B cell (primary cell): ENCODE data around the gene PTPRT. TPM values are rescaled to one million over a fixed set of nuclear protein-coding genes. Genes with fewer than 3 reads are reported as not detected.

Experiments
- ATAC-seq: fragments of 200-7000 bp; cut with Tn5 transposase; one replicate; pipeline ENCODE4 v1.10.0; 2021; ENCODE audit warnings: low read depth, mild to moderate bottlenecking, moderate number of reproducible peaks, moderate library complexity
- CTCF ChIA-PET: fragments of 350-600 bp; sonication (Branson Sonifier 250); formaldehyde crosslinking; loops from one replicate; lab custom pipeline; 2021; ENCODE audit warnings: antibody characterized with exemption, inconsistent platforms; lab: Charles Lee
- POLR2A ChIA-PET: fragments of 350-600 bp; sonication (Branson Sonifier 250); formaldehyde crosslinking; loops from one replicate; lab custom pipeline; 2021; ENCODE audit warnings: antibody characterized with exemption; lab: Charles Lee
- DNase-seq: peaks from one replicate; pipeline ENCODE4 v3.0.0; 2013
- H2AFZ ChIP-seq: 2 replicates; pipeline ENCODE4 v1.6.1; 2012; ENCODE audit warnings: mild to moderate bottlenecking, low read depth, low read length; ENCODE audit not compliant: insufficient read depth, poor library complexity, severe bottlenecking
- H3K27ac ChIP-seq, 2 donors: 1 replicate in 1 of 2; 2 replicates in 1 of 2; pipeline ENCODE4 v1.5.1; 2012 to 2013; ENCODE audit warnings: low read length in 2 of 2, mild to moderate bottlenecking in 2 of 2, moderate library complexity in 1 of 2
- H3K27me3 ChIP-seq, 4 experiments: fragments of 200-600 bp in 1 of 4; sonication (generic) in 1 of 4; replicated peaks in 1 of 4; 1 replicate in 2 of 4; 2 replicates in 2 of 4; pipeline versions ENCODE4 v1.6.1 to v1.7.0; 2013 to 2016; ENCODE audit warnings: low read length in 3 of 4, mild to moderate bottlenecking in 2 of 4, mixed read lengths in 1 of 4, moderate library complexity in 1 of 4; ENCODE audit not compliant: insufficient read depth in 4 of 4, control insufficient read depth in 3 of 4; ENCODE audit errors: control extremely low read depth in 1 of 4
- H3K36me3 ChIP-seq, 2 experiments: replicated peaks in 1 of 2; 1 replicate in 1 of 2; 2 replicates in 1 of 2; pipeline versions ENCODE4 v1.6.1 to v1.7.1; 2013; ENCODE audit warnings: low read length in 1 of 2; ENCODE audit not compliant: insufficient read depth in 2 of 2, control insufficient read depth in 1 of 2; ENCODE audit errors: control extremely low read depth in 1 of 2, extremely low read depth in 1 of 2
- H3K4me1 ChIP-seq, 2 donors: fragments of 200-600 bp in 1 of 2; sonication (generic) in 1 of 2; 1 replicate in 1 of 2; 2 replicates in 1 of 2; pipeline versions ENCODE4 v1.5.1 to v1.6.1; 2013 to 2017; ENCODE audit warnings: low read length in 2 of 2; ENCODE audit not compliant: control insufficient read depth in 2 of 2, insufficient read depth in 2 of 2
- H3K4me2 ChIP-seq: replicated peaks from 2 replicates; pipeline ENCODE3; 2012; ENCODE audit warnings: mild to moderate bottlenecking, low read depth, low read length; ENCODE audit not compliant: poor library complexity, severe bottlenecking
- H3K4me3 ChIP-seq, 5 experiments: fragments of 200-600 bp in 1 of 5; sonication (generic) in 1 of 5; 1 replicate in 3 of 5; 2 replicates in 2 of 5; pipeline versions ENCODE4 v1.5.1 to v1.7.0; 2011 to 2016; ENCODE audit warnings: low read length in 4 of 5, mild to moderate bottlenecking in 4 of 5, low read depth in 2 of 5, control low read depth in 1 of 5, moderate library complexity in 1 of 5; ENCODE audit not compliant: insufficient read depth in 1 of 5; ENCODE audit errors: control extremely low read depth in 1 of 5, extremely low read depth in 1 of 5
- H3K79me2 ChIP-seq: fragments of 200-600 bp; sonication (generic); one replicate; pipeline ENCODE4 v1.6.0; 2016; ENCODE audit warnings: low read length; ENCODE audit not compliant: control insufficient read depth, insufficient read depth
- H3K9ac ChIP-seq: fragments of 200-600 bp; sonication (generic); 2 replicates; pipeline ENCODE4 v1.6.1; 2017; ENCODE audit warnings: mild to moderate bottlenecking, low read length, moderate library complexity
- H3K9me3 ChIP-seq, 3 donors: one replicate each; pipeline versions ENCODE4 v1.6.1 to v1.7.1; 2013; ENCODE audit warnings: low read length in 2 of 3; ENCODE audit not compliant: control insufficient read depth in 2 of 3, insufficient read depth in 1 of 3; ENCODE audit errors: control extremely low read depth in 1 of 3
- H4K20me1 ChIP-seq: 2 replicates; pipeline ENCODE4 v1.6.0; 2012; ENCODE audit warnings: mild to moderate bottlenecking, low read length; ENCODE audit not compliant: insufficient read depth, control insufficient read depth, poor library complexity, severe bottlenecking
- H3K27ac Mint-ChIP-seq: one replicate; pipeline ENCODE4 v1.8.0; 2021; ENCODE audit warnings: mixed read lengths
- H3K27me3 Mint-ChIP-seq: one replicate; pipeline ENCODE4 v1.8.0; 2021; ENCODE audit warnings: mixed read lengths
- H3K4me1 Mint-ChIP-seq: one replicate; pipeline ENCODE4 v1.8.0; 2021; ENCODE audit warnings: mixed read lengths
- H3K4me3 Mint-ChIP-seq: one replicate; pipeline ENCODE4 v1.8.0; 2021; ENCODE audit warnings: mixed read lengths
- H3K9me3 Mint-ChIP-seq: one replicate; pipeline ENCODE4 v1.8.0; 2022; ENCODE audit warnings: mixed read lengths; ENCODE audit not compliant: insufficient read depth
- EZH2 ChIP-seq: IDR thresholded peaks from 2 replicates; pipeline ENCODE4 v1.6.1; 2012; ENCODE audit warnings: borderline replicate concordance, low read depth, mild to moderate bottlenecking, moderate library complexity, low read length; ENCODE audit not compliant: insufficient read depth, poor library complexity, severe bottlenecking
- WGBS: methylation state at CpG from one replicate; pipeline ENCODE4 v1.1.5; 2013; ENCODE audit warnings: missing lambda C conversion rate; ENCODE audit not compliant: insufficient coverage; 5-methylcytosine and 5-hydroxymethylcytosine counted together
- intact Hi-C: fragments of 100-400 bp; cut with micrococcal nuclease; formaldehyde crosslinking; loops from one replicate; pipeline ENCODE4 v1.10.0; 2022
- polyA plus RNA-seq: library from polyadenylated mRNA; depleted of rRNA; stranded (reverse); fragments of >200 nt; gene quantifications from 2 replicates; pipeline ENCODE4 v1.2.3, GENCODE V29; 2012
- total RNA-seq, 2 donors: library from RNA; stranded (reverse); fragments of 120-200 nt in 1 of 2; gene quantifications; 1 replicate in 1 of 2; 2 replicates in 1 of 2; pipeline versions ENCODE4 v1.2.3 to v1.2.4, GENCODE V29; 2013 to 2022
- TF ChIP-seq, protein P1 (sequence below): fragments of 200-600 bp; IDR thresholded peaks from one replicate; pipeline ENCODE4 v1.8.0; 2022; ENCODE audit warnings: antibody characterized with exemption, mild to moderate bottlenecking

PTPRT gene
- total and polyA plus RNA-seq, 2 donors (not counting 1 experiment from before 2014, with no cell fraction given), result not detected

DNA sequence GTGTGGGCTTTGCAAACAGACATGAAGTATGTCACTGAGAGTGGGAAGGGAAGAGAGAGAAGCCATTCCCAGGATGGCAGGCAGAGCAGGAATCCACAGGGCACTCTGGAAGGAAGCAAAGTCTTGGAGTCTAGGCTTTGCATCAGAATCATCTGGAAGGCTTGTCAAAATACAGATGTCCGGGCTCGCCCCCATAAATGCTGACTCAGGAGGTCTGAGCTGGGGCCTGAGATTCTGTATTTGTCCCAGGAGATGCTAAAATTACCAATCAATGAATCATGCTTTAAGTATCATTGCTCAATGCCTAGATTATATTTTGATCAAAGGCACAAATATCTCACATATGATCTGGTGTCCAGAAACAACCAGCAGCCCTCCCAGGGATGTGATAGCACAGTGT is 46.3 kb upstream of the PTPRT start:
- intact Hi-C loops, result no loop called here
- ATAC-seq (no peak), DNase-seq (no peak)
- H3K36me3 ChIP-seq, result no peaks in the 10 kb centered on the region
- Mint-ChIP-seq H3K9me3 (peaks cover 3% of the 10 kb centered on the region), H3K27ac (no peak overlapping the region), H3K27me3 (peaks cover 3% of the 10 kb centered on the region), H3K4me1 (no peaks in the 10 kb centered on the region), H3K4me3 (no peak overlapping the region)
- no CpG with 5 or more reads among the region's 2 CpGs for WGBS
- CTCF ChIA-PET, result no interaction called here
- H4K20me1 ChIP-seq, result no peaks in the 10 kb centered on the region
- H3K4me3 ChIP-seq, result no peak overlapping the region
- peaks cover 0 to 4% (median 0%) of the 10 kb centered on the region in 3 donors for H3K9me3 ChIP-seq
- no peaks in the 10 kb centered on the region for H3K4me1 ChIP-seq
- no peak overlapping the region for H3K4me2 ChIP-seq
- H3K9ac ChIP-seq, result no peak overlapping the region
- POLR2A ChIA-PET, result no interaction called here
- H3K27ac ChIP-seq, result no peak overlapping the region
- no peak for TF ChIP-seq EZH2
- TF ChIP-seq, protein P1, sequence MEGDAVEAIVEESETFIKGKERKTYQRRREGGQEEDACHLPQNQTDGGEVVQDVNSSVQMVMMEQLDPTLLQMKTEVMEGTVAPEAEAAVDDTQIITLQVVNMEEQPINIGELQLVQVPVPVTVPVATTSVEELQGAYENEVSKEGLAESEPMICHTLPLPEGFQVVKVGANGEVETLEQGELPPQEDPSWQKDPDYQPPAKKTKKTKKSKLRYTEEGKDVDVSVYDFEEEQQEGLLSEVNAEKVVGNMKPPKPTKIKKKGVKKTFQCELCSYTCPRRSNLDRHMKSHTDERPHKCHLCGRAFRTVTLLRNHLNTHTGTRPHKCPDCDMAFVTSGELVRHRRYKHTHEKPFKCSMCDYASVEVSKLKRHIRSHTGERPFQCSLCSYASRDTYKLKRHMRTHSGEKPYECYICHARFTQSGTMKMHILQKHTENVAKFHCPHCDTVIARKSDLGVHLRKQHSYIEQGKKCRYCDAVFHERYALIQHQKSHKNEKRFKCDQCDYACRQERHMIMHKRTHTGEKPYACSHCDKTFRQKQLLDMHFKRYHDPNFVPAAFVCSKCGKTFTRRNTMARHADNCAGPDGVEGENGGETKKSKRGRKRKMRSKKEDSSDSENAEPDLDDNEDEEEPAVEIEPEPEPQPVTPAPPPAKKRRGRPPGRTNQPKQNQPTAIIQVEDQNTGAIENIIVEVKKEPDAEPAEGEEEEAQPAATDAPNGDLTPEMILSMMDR, result no peak
- H3K27me3 ChIP-seq, result no peaks in the 10 kb centered on the region
- no peaks in the 10 kb centered on the region for H3K79me2 ChIP-seq
- H2AFZ ChIP-seq, result no peak overlapping the region

DNA sequence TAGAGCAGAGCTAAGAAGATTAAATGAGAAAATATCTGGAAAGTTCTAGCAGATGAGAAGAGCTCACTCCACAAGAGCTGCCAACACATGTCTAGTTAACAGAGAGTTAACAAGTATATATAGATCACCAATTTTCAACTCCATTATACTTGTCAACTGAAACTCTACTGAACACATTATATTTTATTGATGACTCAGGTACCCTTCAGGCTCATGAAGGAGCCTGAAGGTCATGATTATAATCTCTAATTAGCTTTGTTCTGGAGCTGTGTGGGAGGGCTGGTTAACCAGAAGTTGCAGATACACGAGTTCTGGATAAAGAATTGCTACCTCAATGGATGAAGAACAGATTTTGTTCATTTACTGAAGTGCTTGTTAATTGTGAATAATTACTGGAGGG is 42.1 kb upstream of the PTPRT start:
- Histone ChIP-seq H3K27ac (no peak overlapping the region), H2AFZ (no peak overlapping the region), H3K4me2 (no peak overlapping the region), H3K36me3 (no peaks in the 10 kb centered on the region), H4K20me1 (no peaks in the 10 kb centered on the region), H3K4me1 (no peaks in the 10 kb centered on the region), H3K9ac (no peak overlapping the region), H3K9me3 (peaks cover 0 to 3% (median 0%) of the 10 kb centered on the region in 3 donors), H3K4me3 (no peak overlapping the region), H3K79me2 (no peaks in the 10 kb centered on the region), H3K27me3 (no peaks in the 10 kb centered on the region)
- no peak for ATAC-seq
- intact Hi-C loops, result no loop called here
- WGBS, result no CpG with 5 or more reads among the region's 1 CpG
- H3K4me1 Mint-ChIP-seq, result no peaks in the 10 kb centered on the region
- no peaks in the 10 kb centered on the region for H3K9me3 Mint-ChIP-seq
- TF ChIP-seq EZH2, result no peak
- TF ChIP-seq, protein P1, result no peak
- H3K27me3 Mint-ChIP-seq, result peaks cover 14% of the 10 kb centered on the region
- CTCF ChIA-PET, result no interaction called here
- POLR2A ChIA-PET, result no interaction called here
- no peak overlapping the region for H3K4me3 Mint-ChIP-seq
- no peak for DNase-seq
- H3K27ac Mint-ChIP-seq, result no peak overlapping the region
